ENCODE data around the gene UNC119B. TPM values are rescaled to one million over a fixed set of nuclear protein-coding genes. Genes with fewer than 3 reads are reported as not detected.
A peak's percentile ranks its signal among the peaks of the same experiment; 100 is the strongest.

UNC119B gene
- polyA plus RNA-seq, 1 donor from 2014 or later, result 4.9 TPM

DNA sequence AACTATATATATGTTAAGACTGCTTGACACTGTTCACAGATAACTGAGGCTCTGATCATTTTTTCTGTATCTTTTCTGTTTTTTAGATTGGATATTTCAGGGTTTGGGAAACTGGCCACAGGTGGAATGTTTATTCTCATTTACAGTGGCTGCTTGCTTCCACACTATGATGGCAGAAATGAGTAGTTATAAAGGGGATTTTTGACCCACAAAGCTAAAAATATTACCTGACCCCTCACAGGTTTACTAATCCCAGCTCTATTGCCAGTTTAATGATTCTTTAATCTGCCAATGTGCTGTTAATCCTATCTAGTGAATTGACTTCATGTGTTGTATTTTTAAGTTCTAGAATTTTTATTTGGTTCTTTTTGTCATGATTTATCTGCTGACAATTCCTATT lies 45.0 kb downstream of the UNC119B start:
- Mint-ChIP-seq H3K4me1 (peaks cover 0 to 5% (median 3%) of the 10 kb centered on the region in 3 donors), H3K4me3 (no peak overlapping the region), H3K36me3 (no peaks in the 10 kb centered on the region), H3K27me3 (peaks cover 3% of the 10 kb centered on the region), H3K27ac (no peak overlapping the region), H3K9me3 (peaks cover 4 to 9% (median 8%) of the 10 kb centered on the region in 3 donors)

DNA sequence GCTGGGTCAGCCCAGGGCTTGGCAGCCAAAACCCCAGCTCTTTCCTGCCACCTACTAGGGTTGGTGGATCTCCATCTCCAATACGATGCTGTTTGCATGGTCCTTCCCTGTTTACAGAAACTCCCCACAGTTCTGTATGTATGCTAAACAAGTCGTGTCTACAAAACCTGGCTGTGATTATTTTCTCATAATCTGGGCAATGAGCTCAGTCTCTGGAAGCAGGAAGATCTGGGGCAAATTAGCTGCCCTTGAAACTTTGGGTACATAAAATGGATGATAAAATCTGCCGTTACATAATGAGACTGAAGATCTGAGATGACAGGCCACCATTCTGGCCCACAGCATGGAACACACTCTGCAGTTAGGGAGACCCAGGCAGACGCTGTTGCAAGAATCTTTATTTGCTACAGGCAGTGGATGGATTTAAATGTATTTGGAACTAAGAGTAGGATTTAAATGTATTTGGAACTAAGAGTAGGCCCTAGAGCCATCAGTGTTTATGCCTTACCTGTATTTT lies 47.0 kb downstream of the UNC119B start:
- H3K9me3 Mint-ChIP-seq, result peaks cover 4 to 9% (median 8%) of the 10 kb centered on the region in 3 donors
- H3K36me3 Mint-ChIP-seq, result no peaks in the 10 kb centered on the region
- H3K27me3 Mint-ChIP-seq, result peaks cover 2% of the 10 kb centered on the region
- H3K4me3 Mint-ChIP-seq, result no peak overlapping the region
- H3K4me1 Mint-ChIP-seq, result peaks cover 0 to 5% (median 3%) of the 10 kb centered on the region in 3 donors
- no peak overlapping the region for H3K27ac Mint-ChIP-seq

DNA sequence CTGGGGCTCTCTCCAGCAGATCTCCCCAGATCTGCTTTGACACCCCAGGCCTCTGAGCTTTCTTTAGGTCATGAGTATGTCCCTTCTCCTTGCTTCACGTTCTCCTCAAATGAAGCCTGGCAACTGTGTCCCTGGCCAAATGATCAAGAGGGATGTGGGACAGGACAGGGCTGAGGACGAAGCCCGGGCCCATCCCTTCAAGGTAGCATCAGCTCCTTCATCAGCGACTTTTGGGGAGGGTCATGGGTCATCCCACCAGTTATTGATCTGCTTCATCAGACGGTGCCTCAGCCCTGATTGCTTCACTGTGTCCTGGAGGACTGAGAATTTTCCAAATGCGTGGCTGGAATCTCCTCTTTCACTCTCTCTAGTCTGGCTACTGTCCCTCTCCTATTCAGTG lies 47.7 kb downstream of the UNC119B start:
- Mint-ChIP-seq H3K4me1 (peaks cover 0 to 5% (median 3%) of the 10 kb centered on the region in 3 donors), H3K27ac (no peak overlapping the region), H3K9me3 (peaks cover 4 to 9% (median 8%) of the 10 kb centered on the region in 3 donors), H3K27me3 (no peaks in the 10 kb centered on the region), H3K36me3 (no peaks in the 10 kb centered on the region), H3K4me3 (peak overlapping the region in 1 of 4 donors; percentile 17)

DNA sequence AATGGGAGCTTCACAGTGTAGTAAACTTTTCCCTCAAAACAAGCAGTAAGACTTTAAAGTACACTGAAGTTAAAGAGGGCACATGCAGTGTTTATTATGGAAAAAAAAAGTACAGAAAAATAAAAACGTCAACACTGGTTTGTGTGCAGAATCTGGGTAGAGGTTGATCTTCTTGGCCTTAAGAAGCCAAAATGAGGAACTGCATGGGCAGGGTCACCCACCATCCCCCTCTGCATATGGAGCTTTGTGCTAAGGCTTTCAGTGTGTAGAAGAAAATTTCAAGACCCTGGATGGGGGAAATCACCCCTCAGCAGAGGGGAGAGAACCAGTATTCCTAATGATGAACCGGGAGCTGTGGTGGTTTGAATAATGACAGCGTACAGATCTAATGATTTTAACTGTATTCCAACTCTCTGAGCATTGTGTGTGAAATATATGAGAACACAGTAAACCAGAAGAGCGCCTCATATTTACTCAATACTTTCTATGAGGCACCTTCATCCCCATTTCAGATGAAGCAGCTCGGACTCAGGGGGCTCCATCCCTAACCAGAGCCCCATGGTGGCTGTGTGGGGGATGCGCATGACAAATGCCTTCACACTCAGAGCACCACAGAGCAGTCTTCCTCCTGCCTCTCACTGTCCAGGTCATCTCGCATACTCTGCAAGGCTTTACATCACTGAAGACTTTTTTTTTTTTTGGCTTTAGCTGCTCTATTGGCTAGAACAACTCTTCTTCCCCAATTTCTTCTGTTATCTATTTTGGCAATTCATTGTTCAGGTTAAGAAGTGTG lies 48.7 kb downstream of the UNC119B start:
- Mint-ChIP-seq H3K27ac (peak overlapping the region in 2 of 3 donors; percentile 5 to 43), H3K4me3 (no peak overlapping the region), H3K9me3 (peaks cover 3 to 9% (median 8%) of the 10 kb centered on the region in 3 donors), H3K4me1 (peaks cover 0 to 2% (median 0%) of the 10 kb centered on the region in 3 donors), H3K36me3 (no peaks in the 10 kb centered on the region), H3K27me3 (no peaks in the 10 kb centered on the region)

DNA sequence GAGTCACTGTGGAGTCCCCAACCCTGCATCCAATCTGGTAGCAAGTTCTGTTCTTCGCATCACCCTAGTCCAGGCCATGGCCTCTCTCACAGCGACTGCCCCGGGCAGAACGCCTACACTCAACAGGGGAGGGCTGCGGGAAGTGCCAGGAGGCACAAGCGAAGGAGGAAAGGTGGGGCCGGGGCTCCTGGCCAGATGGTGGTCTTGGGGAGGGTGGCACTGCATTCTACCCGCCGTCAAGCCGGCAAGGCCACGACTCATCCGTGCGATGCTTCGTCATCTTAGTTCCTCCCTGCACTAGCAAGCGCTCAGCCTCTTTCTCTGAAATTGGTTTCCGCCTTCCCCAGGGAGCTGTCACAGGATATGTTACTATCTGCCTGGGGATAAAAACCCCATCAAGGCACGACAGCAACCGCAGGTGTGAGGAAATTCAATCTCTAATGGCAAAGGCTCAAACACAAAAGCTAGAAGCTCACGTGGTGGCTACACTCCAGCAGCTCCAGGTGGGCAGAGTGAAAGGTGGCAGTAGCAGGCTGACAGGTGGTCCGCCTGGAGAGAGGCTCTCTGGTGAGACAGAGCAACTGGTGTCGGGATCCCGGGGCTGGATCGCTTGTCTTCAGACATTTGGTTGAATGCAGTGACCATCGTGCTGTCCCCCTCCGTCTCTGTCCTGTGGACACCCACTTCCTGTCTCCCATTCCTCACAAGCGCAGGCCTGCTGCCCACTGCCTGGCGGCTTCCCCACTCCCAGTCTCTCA lies 49.5 kb downstream of the UNC119B start:
- Mint-ChIP-seq H3K27ac (peak overlapping the region in 1 of 3 donors; percentile 13), H3K36me3 (no peaks in the 10 kb centered on the region), H3K9me3 (peaks cover 3 to 9% (median 8%) of the 10 kb centered on the region in 3 donors), H3K4me1 (peaks cover 0 to 2% (median 0%) of the 10 kb centered on the region in 3 donors), H3K27me3 (no peaks in the 10 kb centered on the region), H3K4me3 (no peak overlapping the region)

- Mint-ChIP-seq H3K27ac (peak overlapping the region in 2 of 3 donors; percentile 13 to 39), H3K4me3 (no peak overlapping the region), H3K27me3 (no peaks in the 10 kb centered on the region), H3K36me3 (no peaks in the 10 kb centered on the region), H3K9me3 (peaks cover 0 to 2% (median under 1%) of the 10 kb centered on the region in 3 donors), H3K4me1 (no peaks in the 10 kb centered on the region)
These were observed 50.3 kb downstream of the UNC119B start for GRCh38 chr12:120760349-120761254.

DNA sequence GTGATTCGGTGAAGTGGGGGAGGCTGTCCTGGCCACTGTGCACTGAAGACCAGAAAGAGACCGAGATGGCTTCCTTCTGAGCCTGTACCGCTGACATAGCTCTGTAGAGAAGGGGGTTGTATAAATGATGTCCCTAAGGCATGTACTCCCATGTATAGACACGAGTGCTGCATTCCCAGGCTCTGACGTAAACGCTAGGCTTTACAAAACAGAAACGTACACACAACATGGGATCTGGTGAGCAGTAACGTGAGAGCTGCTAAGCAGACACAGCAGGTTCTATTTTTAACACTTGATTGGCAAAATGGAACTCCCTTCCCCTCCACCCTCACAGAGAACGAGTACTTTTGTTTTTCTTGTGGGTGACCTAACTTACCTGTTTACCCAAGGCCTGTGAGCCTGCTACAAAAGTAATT lies 51.3 kb downstream of the UNC119B start:
- Mint-ChIP-seq H3K4me3 (no peak overlapping the region), H3K4me1 (no peaks in the 10 kb centered on the region), H3K9me3 (no peaks in the 10 kb centered on the region), H3K36me3 (no peaks in the 10 kb centered on the region), H3K27me3 (no peaks in the 10 kb centered on the region), H3K27ac (peak overlapping the region in 2 of 3 donors; percentile 3 to 9)

GRCh38 chr12:120762086-120762485 lies 51.8 kb downstream of the UNC119B start:
- Mint-ChIP-seq H3K4me1 (no peaks in the 10 kb centered on the region), H3K27me3 (no peaks in the 10 kb centered on the region), H3K9me3 (no peaks in the 10 kb centered on the region), H3K36me3 (no peaks in the 10 kb centered on the region), H3K4me3 (no peak overlapping the region), H3K27ac (no peak overlapping the region)

DNA sequence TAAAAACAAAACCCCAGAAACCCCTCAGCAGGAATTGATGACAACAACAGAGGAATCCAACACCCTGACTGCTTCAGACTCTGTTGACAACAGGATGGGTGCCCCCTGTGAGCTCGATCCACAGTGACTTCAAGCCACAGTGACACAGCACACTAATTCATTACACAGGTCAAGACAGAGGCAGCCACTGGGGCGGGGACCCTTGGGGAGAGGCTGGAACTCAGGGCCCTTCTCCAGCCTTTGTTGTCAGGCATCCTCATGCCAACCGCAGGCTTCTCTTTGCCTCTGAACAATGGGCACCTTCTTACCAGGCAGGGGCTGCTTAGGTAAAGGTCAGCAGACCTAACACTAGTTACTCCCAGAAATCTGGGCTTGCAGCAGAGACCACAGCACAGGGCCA lies 53.0 kb downstream of the UNC119B start:
- Mint-ChIP-seq H3K27ac (peak overlapping the region in 1 of 3 donors; percentile 68), H3K4me3 (peak overlapping the region in 1 of 4 donors; percentile 47), H3K9me3 (no peaks in the 10 kb centered on the region), H3K4me1 (peaks cover 3 to 6% (median 4%) of the 10 kb centered on the region in 3 donors), H3K36me3 (no peaks in the 10 kb centered on the region), H3K27me3 (no peaks in the 10 kb centered on the region)

DNA sequence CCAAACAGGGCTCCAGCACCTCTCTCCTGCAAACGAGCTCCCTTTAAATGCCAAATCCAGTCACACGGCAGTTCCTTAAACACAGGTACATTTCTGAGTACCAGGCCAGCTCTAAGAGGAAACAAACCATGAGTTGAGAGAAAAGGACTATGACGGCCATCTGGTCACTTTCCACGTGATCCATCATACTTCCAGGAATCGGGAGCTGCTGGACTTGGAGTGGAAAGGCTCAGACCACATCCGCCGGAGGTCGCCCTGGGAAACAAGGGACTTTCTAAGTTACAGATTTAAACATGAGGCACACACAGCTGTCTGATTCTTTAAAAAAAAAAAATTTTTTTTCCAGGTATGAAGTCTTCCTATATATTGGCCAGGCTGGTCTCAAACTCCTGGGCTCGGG lies 54.6 kb downstream of the UNC119B start:
- no peaks in the 10 kb centered on the region for H3K36me3 Mint-ChIP-seq
- no peaks in the 10 kb centered on the region for H3K27me3 Mint-ChIP-seq
- H3K27ac Mint-ChIP-seq, result no peak overlapping the region
- no peaks in the 10 kb centered on the region for H3K9me3 Mint-ChIP-seq
- no peak overlapping the region for H3K4me3 Mint-ChIP-seq
- H3K4me1 Mint-ChIP-seq, result peaks cover 6 to 11% (median 6%) of the 10 kb centered on the region in 3 donors

DNA sequence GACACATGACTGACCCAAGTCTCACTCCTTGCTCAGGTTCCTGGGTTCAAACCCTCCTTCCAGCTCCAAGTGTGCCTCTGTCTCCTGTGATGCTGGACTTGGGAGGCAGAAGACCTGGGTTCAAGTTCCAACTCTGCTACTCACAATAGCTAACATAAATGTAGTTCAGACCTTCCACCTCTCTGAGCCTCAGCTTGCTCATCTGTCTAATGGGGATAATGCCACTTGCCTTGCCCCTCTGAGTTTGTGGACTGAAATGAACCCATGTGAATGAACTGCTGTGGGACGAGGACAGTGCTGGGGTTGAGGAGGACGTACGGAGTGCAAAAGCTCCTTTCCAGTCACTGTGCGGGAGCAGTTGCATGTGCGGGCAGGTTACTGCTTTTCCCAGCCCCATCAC lies 56.3 kb downstream of the UNC119B start:
- no peak overlapping the region for H3K4me3 Mint-ChIP-seq
- no peaks in the 10 kb centered on the region for H3K9me3 Mint-ChIP-seq
- no peaks in the 10 kb centered on the region for H3K27me3 Mint-ChIP-seq
- H3K27ac Mint-ChIP-seq, result no peak overlapping the region
- H3K36me3 Mint-ChIP-seq, result no peaks in the 10 kb centered on the region
- peaks cover 9 to 11% (median 11%) of the 10 kb centered on the region in 3 donors for H3K4me1 Mint-ChIP-seq

DNA sequence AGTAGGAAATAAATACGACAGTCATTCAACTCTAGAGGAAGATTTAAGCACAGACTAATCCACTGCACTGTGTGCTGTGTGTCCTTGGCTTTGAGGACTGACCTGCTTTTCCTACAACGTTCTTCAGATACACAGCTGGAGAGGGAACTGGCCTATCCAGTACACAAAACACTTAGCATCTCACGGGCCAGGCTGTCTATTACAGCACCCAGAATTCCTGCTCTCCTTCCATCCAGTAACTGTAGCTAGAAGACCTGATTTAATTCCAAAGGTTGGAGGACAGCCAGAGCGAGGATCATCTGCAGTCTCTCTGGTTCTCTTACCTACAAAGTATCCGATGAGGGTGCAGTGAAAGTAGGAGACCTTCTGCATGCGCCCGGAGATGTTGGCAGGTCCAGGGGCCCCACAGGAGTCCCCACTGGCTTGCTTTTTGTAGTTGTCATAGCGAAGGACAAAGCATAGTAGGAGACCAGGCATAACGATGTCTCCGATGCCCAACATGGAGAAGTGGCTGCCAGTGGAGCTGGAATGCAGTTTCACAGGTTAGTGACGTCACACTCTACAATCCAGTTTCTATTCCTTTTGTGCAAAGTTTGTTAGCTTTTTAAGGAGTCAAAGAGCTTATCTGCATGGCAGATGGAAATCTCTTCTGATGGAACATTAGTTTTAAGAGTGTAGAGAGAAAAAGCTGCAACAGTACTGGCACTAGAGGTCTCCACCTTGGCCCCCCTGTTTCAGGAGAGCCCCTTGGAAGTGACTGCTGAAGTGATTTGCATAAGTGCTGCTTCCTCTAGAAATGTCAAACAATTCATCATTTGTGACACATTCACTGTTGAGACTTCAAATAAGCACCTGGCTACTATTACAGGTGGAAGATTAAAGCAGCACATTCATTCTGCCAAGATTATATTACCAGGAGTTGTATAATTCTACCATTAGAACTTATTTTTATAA lies 57.1 kb downstream of the UNC119B start:
- Mint-ChIP-seq H3K27me3 (no peaks in the 10 kb centered on the region), H3K4me3 (no peak overlapping the region), H3K4me1 (peaks cover 9 to 11% (median 11%) of the 10 kb centered on the region in 3 donors), H3K27ac (peak overlapping the region in 1 of 3 donors; percentile 67), H3K36me3 (no peaks in the 10 kb centered on the region), H3K9me3 (no peaks in the 10 kb centered on the region)

GRCh38 chr12:120771097-120771496 lies 60.8 kb downstream of the UNC119B start:
- peak overlapping the region in 1 of 3 donors; percentile 3 for H3K27ac Mint-ChIP-seq
- no peaks in the 10 kb centered on the region for H3K27me3 Mint-ChIP-seq
- no peak overlapping the region for H3K4me3 Mint-ChIP-seq
- peaks cover 4% of the 10 kb centered on the region for H3K36me3 Mint-ChIP-seq
- peaks cover 9 to 13% (median 11%) of the 10 kb centered on the region in 3 donors for H3K4me1 Mint-ChIP-seq
- H3K9me3 Mint-ChIP-seq, result no peaks in the 10 kb centered on the region

All from IgD-negative memory B cell (primary cell).